Natural killer cell (primary cell): ENCODE data around the gene RAN. TPM values are rescaled to one million over a fixed set of nuclear protein-coding genes. Genes with fewer than 3 reads are reported as not detected.

ENCODE experiments used
- ATAC-seq, 3 donors: fragments of 150-1000 bp in 2 of 3; fragments of 200-7000 bp in 1 of 3; cut with Tn5 transposase; 1 replicate in 1 of 3; 2 replicates in 2 of 3; pipeline ENCODE4 v1.10.0; 2021; ENCODE audit warnings: mild to moderate bottlenecking in 2 of 3, moderate library complexity in 2 of 3
- DNase-seq, 2 donors: peaks; one replicate each; pipeline versions ENCODE4 v3.0.0 to v3.0.0-alpha.2; 2013 to 2021; ENCODE audit warnings: mixed read lengths in 1 of 2
- H3K27ac ChIP-seq: one replicate; pipeline ENCODE4 v1.5.1; 2013; ENCODE audit warnings: mild to moderate bottlenecking, low read length
- H3K27me3 ChIP-seq: one replicate; pipeline ENCODE4 v1.6.1; 2013; ENCODE audit warnings: low read length; ENCODE audit not compliant: control insufficient read depth, insufficient read depth
- H3K36me3 ChIP-seq: one replicate; pipeline ENCODE4 v1.6.1; 2013; ENCODE audit warnings: low read length; ENCODE audit not compliant: control insufficient read depth, insufficient read depth
- H3K4me1 ChIP-seq: one replicate; pipeline ENCODE4 v1.6.1; 2013; ENCODE audit warnings: low read length; ENCODE audit not compliant: control insufficient read depth, insufficient read depth
- H3K4me3 ChIP-seq: one replicate; pipeline ENCODE4 v1.5.1; 2013; ENCODE audit warnings: low read length
- H3K9me3 ChIP-seq: one replicate; pipeline ENCODE4 v1.6.1; 2013; ENCODE audit warnings: low read length; ENCODE audit not compliant: control insufficient read depth, insufficient read depth
- H3K27ac Mint-ChIP-seq, 2 donors: one replicate each; pipeline ENCODE4 v1.8.0; 2022; ENCODE audit warnings: mild to moderate bottlenecking in 2 of 2, mixed read lengths in 2 of 2, moderate library complexity in 1 of 2
- H3K27me3 Mint-ChIP-seq, 2 donors: one replicate each; pipeline ENCODE4 v1.8.0; 2022; ENCODE audit warnings: low read depth in 2 of 2, mixed read lengths in 2 of 2
- H3K36me3 Mint-ChIP-seq: one replicate; pipeline ENCODE4 v1.8.0; 2022; ENCODE audit warnings: mixed read lengths
- H3K4me1 Mint-ChIP-seq, 2 donors: one replicate each; pipeline ENCODE4 v1.8.0; 2022; ENCODE audit warnings: mixed read lengths in 2 of 2
- H3K4me3 Mint-ChIP-seq: one replicate; pipeline ENCODE4 v1.8.0; 2022; ENCODE audit warnings: mild to moderate bottlenecking, moderate library complexity, mixed read lengths
- H3K9me3 Mint-ChIP-seq, 2 donors: one replicate each; pipeline ENCODE4 v1.8.0; 2022; ENCODE audit warnings: mixed read lengths in 2 of 2
- CTCF ChIP-seq: fragments of 200-600 bp; IDR thresholded peaks from one replicate; pipeline ENCODE4 v1.8.0; 2022; ENCODE audit warnings: antibody characterized with exemption
- WGBS: methylation state at CpG from one replicate; pipeline ENCODE4 v1.1.7; 2013; ENCODE audit warnings: missing lambda C conversion rate; ENCODE audit not compliant: insufficient coverage; 5-methylcytosine and 5-hydroxymethylcytosine counted together
- intact Hi-C: fragments of 100-400 bp; cut with micrococcal nuclease; formaldehyde crosslinking; loops from one replicate; pipeline ENCODE4 v1.14.2; 2022
- total RNA-seq, 4 donors: library from RNA; stranded (reverse); fragments of 120-200 nt in 1 of 4; gene quantifications; one replicate each; pipeline versions ENCODE4 v1.2.3 to v1.2.4, GENCODE V29; 2013 to 2022

The RAN gene
- total RNA-seq, 3 donors from 2014 or later (not counting 1 experiment from before 2014, with no cell fraction given), result 244 to 264 (median 247) TPM

GRCh38 chr12:130925666-130926015, 53.8 kb downstream of the RAN start:
- H3K9me3 Mint-ChIP-seq, result no peaks in the 10 kb centered on the region
- DNase-seq, result no peak
- Histone ChIP-seq H3K9me3 (no peaks in the 10 kb centered on the region), H3K27me3 (no peaks in the 10 kb centered on the region), H3K4me3 (no peak overlapping the region), H3K27ac (no peak overlapping the region), H3K4me1 (no peaks in the 10 kb centered on the region), H3K36me3 (no peaks in the 10 kb centered on the region)
- H3K27ac Mint-ChIP-seq, result no peak overlapping the region
- no peak overlapping the region for H3K4me3 Mint-ChIP-seq
- H3K4me1 Mint-ChIP-seq, result no peaks in the 10 kb centered on the region
- intact Hi-C loops, result no loop called here
- no peak for ATAC-seq
- WGBS, result 65% methylated on average over 7 of the region's 7 CpGs
- H3K36me3 Mint-ChIP-seq, result no peaks in the 10 kb centered on the region
- no peak for TF ChIP-seq CTCF
- H3K27me3 Mint-ChIP-seq, result peaks cover 25% of the 10 kb centered on the region in 2 donors

Other genes with a start within 250 kb of the RAN start
- gene RIMBP2, start 155.8 kb upstream of the RAN start, total RNA-seq, result not detected
- 10 to 100 TPM in 2 of 3 donors, 1 to 10 TPM in 1; 7.9 to 14.4 (median 14.1) TPM for gene STX2, start 32.8 kb upstream of the RAN start, total RNA-seq
- 1 to 10 TPM in 2 of 3 donors, under 1 TPM in 1; 0.50 to 3.9 (median 1.4) TPM for gene ADGRD1, start 81.8 kb downstream of the RAN start, total RNA-seq